GM18526 (cell line): ENCODE measurements around the gene ZDHHC13.

Source experiments
- POLR2A ChIP-seq: IDR thresholded peaks from 3 replicates; pipeline ENCODE4 v1.6.1; 2011; ENCODE audit not compliant: insufficient read length; ENCODE audit errors: extremely low read depth

ZDHHC13 gene

DNA sequence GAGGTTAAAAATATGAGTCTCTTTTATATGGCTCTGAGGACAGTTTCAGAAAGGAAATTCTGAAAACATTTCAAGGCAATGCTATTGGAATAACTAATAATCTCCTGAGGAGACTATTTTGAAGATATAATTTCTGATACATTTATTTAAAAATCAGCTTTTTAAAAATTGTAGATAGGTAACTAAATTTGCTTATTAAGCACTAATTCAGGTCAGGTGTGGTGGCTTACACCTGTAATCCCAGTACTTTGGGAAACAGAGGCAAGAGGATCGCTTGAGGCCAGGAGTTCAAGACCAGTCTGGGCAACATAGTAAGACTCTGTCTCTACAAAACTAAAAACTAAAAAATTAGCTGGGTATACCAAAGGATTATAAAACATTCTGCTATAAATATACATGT is 17.0 kb downstream of the ZDHHC13 start:
- TF ChIP-seq POLR2A, result no peak

DNA sequence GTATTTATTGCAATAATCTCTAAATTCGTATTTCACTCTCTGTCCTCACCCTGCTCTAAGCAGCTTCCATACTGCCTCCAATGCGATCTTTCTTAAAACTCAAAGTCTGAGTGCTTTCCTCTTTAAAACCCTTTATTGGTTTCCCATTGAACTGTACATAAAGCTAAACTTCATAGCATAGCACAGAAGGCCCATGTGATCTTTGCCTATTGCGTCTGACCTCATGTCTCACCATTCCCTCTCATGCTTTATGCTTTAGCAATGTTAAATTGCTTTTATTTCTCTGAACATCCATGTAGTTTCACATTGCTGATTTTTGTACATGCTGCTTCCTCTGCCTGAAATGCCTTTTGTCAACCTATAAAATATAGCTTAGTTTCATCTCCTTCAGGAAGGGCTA is 28.4 kb downstream of the ZDHHC13 start:
- TF ChIP-seq POLR2A, result no peak

DNA sequence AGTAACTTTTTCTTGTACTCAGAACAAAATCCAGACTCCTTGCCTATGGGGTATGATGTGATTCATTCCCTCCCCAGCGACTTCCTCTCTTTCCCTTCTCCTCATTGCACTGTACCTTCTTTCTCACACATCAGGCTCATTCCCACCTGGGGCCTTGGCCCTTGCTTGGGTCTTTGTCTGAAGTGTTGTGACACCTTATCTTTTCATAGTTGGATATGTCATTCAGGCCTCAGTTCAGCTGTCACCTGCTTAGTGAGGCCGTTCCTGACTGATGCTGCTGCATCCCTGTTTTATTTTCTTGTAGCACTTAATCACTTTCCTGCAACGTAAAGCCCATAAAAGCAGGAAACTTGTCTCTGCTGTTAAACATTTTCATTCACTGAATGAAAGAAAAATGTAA is 39.9 kb downstream of the ZDHHC13 start:
- no peak for TF ChIP-seq POLR2A

DNA sequence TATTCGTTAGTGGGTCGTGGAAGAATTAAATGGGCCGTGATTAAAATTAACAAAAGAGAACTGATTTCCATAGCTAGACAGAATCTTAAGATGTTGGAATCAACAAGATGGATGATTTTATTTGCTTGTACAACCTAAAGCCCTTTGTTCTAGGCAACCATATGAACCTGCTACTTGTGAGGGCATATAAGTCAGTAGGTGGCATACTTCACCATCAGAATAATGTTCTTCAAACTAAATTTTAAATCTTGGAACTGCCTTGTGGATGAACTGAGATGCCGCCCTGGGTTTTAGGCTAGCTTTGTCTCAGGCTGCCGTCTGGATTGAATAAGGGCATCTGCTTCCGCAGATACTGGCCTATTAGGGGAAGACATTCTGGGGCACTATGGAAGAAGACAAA is 43.9 kb downstream of the ZDHHC13 start:
- TF ChIP-seq POLR2A, result no peak

DNA sequence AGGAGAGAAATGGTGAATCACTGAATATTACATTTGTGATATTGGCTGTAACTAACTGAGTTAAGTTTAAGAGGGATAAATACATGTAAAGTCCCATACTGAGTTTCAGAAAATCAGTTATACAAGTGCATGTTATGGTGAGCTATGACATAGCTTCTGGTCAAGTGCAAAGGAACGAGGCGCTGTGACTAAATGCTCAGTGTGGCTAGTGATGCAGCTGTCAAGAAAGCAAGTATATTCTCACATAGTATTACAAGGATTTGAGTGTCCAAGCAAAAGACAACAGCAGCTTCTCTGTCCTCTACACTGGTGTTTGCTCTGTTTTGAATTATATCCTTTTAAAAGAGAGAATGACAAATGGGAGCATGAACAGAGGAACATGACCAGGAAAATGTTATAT is 44.7 kb downstream of the ZDHHC13 start:
- no peak for TF ChIP-seq POLR2A

DNA sequence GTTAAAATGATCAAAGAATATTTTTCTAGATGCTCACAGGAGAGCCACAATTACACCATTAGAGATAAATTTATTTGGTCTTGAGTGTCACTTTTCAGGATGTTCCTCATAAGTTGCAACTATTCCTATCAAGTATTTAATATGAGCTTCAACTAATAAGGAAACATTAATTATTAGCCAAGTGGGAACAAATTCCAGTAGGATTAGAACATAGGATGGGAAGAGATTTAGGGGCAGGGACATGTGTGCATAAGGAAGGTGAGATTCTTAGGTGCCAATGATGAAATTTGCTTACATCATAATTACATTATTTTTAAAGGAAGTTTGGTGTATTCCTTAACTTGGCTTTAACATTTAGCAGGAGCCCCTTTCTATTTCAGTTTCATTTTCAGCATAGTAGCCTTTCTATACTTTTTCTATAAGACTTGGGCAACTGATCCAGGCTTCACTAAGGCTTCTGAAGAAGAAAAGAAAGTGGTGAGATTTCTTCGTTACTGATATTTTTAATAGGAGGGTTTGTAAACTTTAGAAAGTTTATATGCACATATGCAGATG is 46.1 kb downstream of the ZDHHC13 start:
- TF ChIP-seq POLR2A, result no peak

DNA sequence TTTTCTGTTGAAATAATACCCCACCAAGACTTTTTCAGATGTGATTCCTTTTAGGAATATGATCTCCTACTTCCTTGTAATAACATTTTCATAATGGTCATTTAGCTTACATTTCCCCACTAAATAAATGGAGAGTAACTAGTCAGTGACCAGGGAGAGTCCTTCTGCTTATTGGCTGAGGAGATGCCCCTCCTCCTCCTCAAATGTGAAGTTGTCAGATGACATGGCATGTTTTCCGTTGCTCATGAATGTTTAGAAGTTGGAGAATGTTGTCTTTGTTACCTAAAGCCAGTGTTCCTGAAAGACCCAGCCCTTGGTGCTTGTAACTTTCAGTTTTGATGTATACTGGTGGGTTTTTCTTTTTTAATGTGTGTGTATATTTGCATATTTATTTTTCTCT is 46.6 kb downstream of the ZDHHC13 start:
- TF ChIP-seq POLR2A, result no peak

DNA sequence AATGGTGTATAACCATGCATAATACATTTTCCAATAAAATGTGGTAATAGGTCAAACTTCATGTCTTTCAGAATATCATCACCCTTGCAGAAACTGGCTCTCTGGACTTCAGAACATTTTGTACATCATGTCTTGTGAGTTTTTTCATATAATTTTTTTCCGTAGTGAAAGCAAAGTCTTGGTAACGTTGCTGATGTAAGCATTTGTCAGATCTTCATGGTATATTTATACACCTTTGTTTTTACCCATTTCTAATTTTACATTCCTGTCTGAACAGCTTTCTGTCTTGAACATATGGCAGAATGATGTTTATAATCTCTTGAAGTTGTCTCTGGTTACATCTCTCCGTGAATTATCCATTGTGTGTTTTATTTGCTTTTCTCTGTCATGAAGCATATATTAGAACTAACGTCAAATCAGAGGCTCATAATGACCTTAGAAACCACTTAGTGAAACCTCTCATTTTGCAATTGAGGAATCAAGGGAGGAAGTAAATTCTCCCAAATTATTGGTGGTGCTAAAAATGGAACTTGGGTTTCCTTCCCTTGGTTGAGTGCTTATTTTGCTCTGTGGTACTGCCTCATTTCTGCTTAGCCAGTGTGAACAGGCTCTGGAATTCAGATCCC is 47.4 kb downstream of the ZDHHC13 start:
- TF ChIP-seq POLR2A, result no peak

DNA sequence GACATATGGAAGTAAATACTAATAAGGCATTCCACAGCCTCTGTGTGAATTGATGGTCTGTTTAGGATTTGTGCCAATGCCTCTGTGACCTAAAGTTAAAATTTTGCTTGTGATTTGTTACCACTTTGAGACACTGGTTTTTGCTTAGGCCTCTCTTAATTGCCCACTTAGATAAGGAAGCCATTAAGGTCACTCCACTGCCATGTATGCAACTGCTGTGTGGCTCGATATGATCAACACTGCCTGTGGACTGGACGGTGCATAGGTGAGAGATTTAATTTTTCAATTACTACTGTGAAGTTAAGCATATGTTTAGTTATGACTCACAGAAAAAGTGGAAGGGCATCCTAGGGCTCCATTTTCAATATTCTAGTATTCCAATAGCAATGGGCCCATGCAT is 47.9 kb downstream of the ZDHHC13 start:
- TF ChIP-seq POLR2A, result no peak

DNA sequence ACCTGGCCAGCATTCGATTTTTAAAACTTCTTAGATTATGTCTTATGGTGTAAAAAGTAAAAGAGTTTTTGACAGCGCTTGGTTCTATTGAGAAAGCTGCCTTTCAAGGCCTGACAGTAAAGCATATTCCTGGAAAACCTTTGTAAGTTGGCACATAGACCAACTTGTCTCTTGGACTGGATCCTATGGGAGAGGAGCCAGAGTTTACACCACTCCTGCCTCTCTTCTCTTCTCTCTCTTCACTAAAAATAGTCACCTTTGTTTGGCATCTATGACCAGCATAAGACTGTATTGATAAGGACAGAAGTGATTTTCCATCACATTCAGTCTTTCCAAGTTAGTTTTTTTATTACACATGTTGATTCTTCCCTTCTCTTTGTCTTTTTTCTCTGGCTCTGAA is 51.1 kb downstream of the ZDHHC13 start:
- no peak for TF ChIP-seq POLR2A

DNA sequence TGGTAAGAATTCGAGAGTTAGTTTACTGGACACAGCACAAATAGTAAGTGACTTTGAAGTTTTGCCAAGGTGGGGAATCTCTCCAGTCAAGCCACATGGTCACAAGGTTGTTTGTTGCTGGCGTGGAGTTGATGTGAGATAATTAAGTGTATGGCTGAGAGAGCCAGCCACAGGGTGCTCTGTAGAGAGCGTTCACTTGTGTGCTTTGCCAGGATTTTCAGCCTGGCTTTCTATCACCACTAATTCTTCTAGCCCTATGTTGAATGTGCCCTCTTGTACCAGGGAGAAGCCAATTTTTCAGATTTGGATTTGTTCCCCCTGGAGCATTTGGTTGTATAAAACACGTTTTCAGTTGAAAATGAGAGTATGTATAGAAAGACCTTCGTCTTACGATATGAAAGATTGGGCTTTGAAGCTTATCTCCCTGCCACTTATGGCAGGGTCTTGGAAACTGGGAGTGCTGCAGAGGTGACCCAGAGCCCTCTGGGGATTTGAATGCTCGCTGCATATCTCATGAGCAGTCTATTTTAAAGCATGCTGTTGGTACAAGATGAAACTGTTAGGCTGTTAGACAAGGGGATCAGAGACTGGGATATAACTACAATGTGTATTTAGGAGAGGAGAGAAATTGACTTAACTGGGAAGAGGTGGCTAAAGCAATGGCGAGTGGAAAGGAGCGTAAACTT is 56.2 kb downstream of the ZDHHC13 start:
- TF ChIP-seq POLR2A, result no peak

DNA sequence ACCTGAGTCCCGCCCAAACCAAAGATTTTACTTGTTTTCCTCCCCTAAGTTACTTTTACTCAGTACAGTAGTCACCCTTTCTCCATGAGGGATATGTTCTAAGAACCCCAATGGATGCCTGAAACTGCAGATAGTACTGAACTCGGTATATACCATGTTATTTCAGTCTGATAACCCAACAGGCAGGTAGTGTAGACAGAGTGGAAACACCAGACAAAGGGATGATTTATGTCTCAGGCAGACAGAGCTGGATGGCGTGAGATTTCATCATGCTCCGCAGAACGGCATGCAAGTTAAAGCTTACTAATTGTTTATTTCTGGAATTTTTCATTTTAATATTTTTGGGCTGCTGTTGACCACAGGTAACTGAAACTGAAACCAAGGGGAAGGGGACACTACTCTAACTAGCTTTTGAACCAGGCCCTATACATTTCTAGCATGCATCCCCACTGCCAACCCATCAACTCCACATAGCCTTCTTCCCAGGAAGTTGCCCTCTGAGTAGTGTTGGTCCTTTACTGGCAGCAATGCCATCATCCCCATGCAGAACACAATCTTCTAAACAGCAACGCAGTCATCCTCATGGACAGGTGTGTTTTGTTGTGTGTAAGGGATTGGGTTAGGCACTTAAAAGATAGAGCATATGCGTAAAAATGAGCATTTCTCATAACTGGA is 57.1 kb downstream of the ZDHHC13 start:
- no peak for TF ChIP-seq POLR2A

DNA sequence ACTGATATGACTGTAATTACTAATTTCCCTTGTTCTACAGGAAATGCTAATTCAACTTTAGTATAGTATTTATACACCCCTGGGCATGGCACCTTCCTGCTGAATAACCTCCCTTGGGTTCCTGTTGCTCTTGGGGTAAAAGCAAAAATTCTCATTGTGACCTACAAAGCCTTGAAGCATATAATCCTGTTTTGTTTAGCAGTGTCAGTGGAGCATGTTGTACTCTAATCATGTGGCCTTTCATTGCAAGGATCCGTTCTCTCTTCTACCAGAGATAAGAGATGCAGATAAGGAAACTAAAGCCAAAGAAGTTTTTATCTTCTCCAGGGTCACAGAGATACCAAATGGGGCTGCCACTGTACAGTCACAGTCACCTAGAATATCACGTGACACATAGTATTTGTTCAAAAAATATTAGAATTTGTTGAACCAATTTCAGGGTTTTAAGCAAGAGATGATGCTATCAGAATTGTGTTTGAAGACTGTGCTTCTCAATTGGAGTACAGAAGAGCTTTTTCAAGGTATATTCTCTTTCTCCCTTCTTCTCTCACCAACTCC is 59.7 kb downstream of the ZDHHC13 start:
- no peak for TF ChIP-seq POLR2A

DNA sequence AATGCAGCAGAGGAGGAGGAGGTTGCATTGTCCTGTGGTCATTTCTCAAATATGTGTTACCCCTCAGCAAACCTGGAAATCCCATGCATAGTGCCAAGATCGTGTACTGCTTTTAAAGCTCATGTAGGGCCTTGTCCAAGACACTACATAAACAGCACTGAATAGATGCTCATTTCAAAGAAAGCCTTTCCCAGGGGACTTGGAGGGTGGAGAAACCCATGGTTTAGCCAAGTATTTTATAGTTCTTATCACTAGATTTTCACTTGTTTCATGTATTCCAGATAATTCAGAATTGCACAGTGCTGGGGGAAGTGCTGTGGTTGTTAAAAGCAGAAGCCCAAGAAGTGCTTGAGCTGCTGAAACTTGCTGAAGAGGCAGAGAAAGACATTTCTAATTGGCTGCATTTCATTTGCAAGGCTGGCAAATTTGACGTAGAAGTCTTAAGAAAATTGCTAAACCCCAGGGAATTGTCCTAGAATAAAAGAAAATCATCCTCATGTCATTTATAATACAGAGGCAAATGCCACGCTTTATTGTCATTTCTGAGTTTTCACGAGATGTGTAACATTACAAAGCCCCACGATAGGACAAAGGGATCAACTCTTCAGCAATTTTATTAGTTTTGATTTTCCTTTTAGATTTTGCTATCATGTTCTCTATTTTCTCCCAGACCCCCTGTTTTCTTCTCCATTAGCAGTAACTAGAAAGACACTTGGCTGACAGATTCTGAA is 64.7 kb downstream of the ZDHHC13 start:
- no peak for TF ChIP-seq POLR2A

DNA sequence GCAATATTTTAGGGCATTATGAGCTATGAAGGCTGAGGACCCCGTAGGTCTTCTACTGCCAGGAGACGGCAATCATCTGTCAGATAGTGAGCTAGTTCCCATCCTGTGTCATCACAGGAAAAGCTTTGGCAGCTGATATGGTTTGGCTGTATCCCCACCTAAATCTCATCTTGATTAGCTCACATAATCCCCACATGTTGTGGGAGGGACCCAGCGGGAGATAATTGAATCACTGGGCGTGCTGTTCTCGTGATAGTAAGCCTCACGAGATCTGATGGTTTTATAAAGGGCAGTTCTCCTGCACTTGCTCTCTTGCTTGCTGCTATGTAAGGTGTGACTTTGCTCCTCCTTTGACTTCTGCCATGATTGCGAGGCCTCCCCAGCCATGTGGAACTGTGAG is 66.7 kb downstream of the ZDHHC13 start:
- no peak for TF ChIP-seq POLR2A
